ENCODE measurements around the gene LYPD8. TPM values are rescaled to one million over a fixed set of nuclear protein-coding genes. Genes with fewer than 3 reads are reported as not detected.

Gene LYPD8
- total RNA-seq, 1 experiment from 2014 or later, result not detected

DNA sequence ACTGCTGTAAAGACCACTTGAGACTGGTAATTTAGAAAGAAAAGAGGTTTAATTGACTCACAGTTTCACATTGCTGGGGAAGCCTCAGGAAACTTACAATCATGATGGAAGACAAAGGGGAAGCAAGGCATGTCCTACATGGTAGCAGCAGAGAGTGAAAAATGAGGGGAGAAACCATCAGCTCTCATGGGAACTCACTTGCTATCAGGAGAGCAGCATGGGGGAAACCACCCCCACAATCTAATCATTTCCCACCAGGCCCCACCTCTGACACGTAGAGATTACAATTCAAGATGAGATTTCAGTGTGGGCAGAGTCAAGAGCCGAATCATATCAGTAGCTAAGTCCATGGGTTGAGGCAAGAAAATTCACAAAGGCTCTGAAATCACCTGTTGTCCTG is 23.8 kb upstream of the LYPD8 start:
- POLR2A ChIA-PET, result no interaction called here

DNA sequence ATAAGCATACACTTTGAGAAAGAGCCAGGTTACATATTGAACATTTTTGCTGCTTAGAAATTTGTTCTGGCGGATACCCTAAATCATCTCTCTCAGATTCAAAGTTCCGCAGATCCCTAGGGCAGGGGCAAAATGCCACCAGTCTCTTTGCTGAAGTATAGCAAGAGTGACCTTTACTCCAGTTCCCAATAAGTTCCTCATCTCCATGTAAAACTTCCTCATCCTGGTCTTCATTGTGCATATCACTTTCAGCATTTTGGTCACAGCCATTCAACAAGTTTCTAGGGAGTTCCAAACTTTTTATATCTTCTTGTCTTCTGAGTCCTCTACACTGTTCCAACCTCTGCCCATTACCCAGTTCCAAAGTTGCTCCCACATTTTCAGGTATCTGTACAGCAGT is 23.3 kb upstream of the LYPD8 start:
- Histone ChIP-seq H3K9me3 (peaks cover 13% of the 10 kb centered on the region; the same call in 1 of the 2 replicates), H3K4me3 (ENCODE audit: low read depth, low read length) (no peak overlapping the region), H3K4me1 (no peaks in the 10 kb centered on the region), H3K27me3 (replicated peaks; ENCODE audit: control insufficient read depth, insufficient read depth, low read length) (no peaks in the 10 kb centered on the region), H3K36me3 (ENCODE audit: control insufficient read depth, insufficient read depth, low read length) (no peaks in the 10 kb centered on the region)
- no peak for DNase-seq
- H3K9me3 Mint-ChIP-seq (ENCODE audit: unreplicated experiment), result peaks cover 38% of the 10 kb centered on the region
- POLR2A ChIA-PET, result no interaction called here
- H3K27ac Mint-ChIP-seq (ENCODE audit: unreplicated experiment), result no peak overlapping the region
- intact Hi-C loops (cut with micrococcal nuclease; ENCODE audit: unreplicated experiment), result no loop called here
- H3K36me3 Mint-ChIP-seq (ENCODE audit: insufficient read depth, unreplicated experiment), result no peaks in the 10 kb centered on the region
- H3K27me3 Mint-ChIP-seq (ENCODE audit: insufficient read depth, unreplicated experiment), result no peaks in the 10 kb centered on the region
- peaks cover 7% of the 10 kb centered on the region for H3K4me1 Mint-ChIP-seq (ENCODE audit: low read depth, unreplicated experiment)
- TF ChIP-seq, protein P1, sequence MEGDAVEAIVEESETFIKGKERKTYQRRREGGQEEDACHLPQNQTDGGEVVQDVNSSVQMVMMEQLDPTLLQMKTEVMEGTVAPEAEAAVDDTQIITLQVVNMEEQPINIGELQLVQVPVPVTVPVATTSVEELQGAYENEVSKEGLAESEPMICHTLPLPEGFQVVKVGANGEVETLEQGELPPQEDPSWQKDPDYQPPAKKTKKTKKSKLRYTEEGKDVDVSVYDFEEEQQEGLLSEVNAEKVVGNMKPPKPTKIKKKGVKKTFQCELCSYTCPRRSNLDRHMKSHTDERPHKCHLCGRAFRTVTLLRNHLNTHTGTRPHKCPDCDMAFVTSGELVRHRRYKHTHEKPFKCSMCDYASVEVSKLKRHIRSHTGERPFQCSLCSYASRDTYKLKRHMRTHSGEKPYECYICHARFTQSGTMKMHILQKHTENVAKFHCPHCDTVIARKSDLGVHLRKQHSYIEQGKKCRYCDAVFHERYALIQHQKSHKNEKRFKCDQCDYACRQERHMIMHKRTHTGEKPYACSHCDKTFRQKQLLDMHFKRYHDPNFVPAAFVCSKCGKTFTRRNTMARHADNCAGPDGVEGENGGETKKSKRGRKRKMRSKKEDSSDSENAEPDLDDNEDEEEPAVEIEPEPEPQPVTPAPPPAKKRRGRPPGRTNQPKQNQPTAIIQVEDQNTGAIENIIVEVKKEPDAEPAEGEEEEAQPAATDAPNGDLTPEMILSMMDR (IDR thresholded peaks at IDR 0.05; ENCODE audit: insufficient read depth in 1 of 2, low read depth in 1 of 2, low read length in 1 of 2, severe bottlenecking in 1 of 2, unreplicated experiment in 1 of 2), result no peak
- no peak overlapping the region for H3K4me3 Mint-ChIP-seq (ENCODE audit: unreplicated experiment)
- CTCF ChIA-PET, result no interaction called here
- no TSS peak for BruUV-seq (replicated peaks)

More for the DNA sequence above, 23.8 kb upstream of the LYPD8 start:
- Histone ChIP-seq H3K27me3 (replicated peaks; ENCODE audit: control insufficient read depth, insufficient read depth, low read length) (no peaks in the 10 kb centered on the region), H3K4me1 (no peaks in the 10 kb centered on the region), H3K4me3 (ENCODE audit: low read depth, low read length) (no peak overlapping the region), H3K9me3 (peaks cover 13% of the 10 kb centered on the region; the same call in 1 of the 2 replicates), H3K36me3 (ENCODE audit: control insufficient read depth, insufficient read depth, low read length) (no peaks in the 10 kb centered on the region)
- no peak for DNase-seq
- BruUV-seq (replicated peaks), result no TSS peak
- TF ChIP-seq, protein P1 (IDR thresholded peaks at IDR 0.05; ENCODE audit: insufficient read depth in 1 of 2, low read depth in 1 of 2, low read length in 1 of 2, severe bottlenecking in 1 of 2, unreplicated experiment in 1 of 2), result no peak
- H3K27me3 Mint-ChIP-seq (ENCODE audit: insufficient read depth, unreplicated experiment), result no peaks in the 10 kb centered on the region
- peaks cover 7% of the 10 kb centered on the region for H3K4me1 Mint-ChIP-seq (ENCODE audit: low read depth, unreplicated experiment)
- intact Hi-C loops (cut with micrococcal nuclease; ENCODE audit: unreplicated experiment), result no loop called here
- H3K4me3 Mint-ChIP-seq (ENCODE audit: unreplicated experiment), result no peak overlapping the region
- peaks cover 38% of the 10 kb centered on the region for H3K9me3 Mint-ChIP-seq (ENCODE audit: unreplicated experiment)
- no peaks in the 10 kb centered on the region for H3K36me3 Mint-ChIP-seq (ENCODE audit: insufficient read depth, unreplicated experiment)
- H3K27ac Mint-ChIP-seq (ENCODE audit: unreplicated experiment), result no peak overlapping the region
- CTCF ChIA-PET, result no interaction called here

DNA sequence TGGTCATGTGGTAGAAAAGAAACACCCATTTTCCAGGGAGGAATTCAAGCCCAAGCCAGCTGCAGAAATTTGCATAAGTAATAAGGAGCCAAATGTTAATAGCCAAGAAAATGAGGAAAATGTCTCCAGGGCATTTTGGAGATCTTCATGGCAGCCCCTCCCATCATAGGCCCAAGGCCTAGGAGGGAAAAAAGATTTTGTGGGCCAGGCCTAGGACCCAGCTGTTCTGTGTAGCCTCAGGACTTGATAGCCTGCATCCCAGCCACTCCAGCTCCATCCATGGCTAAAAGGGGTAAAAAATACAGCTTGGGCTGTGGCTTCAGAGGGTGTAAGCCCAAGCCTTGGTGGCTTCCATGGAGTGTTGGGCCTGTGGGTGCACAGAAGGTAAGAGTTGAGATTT is 21.4 kb upstream of the LYPD8 start:
- CTCF ChIA-PET, result no interaction called here
- POLR2A ChIA-PET, result no interaction called here
- TF ChIP-seq, protein P1 (IDR thresholded peaks at IDR 0.05; ENCODE audit: insufficient read depth in 1 of 2, low read depth in 1 of 2, low read length in 1 of 2, severe bottlenecking in 1 of 2, unreplicated experiment in 1 of 2), result no peak
- H3K27me3 ChIP-seq (replicated peaks; ENCODE audit: control insufficient read depth, insufficient read depth, low read length), result no peaks in the 10 kb centered on the region
- no peaks in the 10 kb centered on the region for H3K36me3 ChIP-seq (ENCODE audit: control insufficient read depth, insufficient read depth, low read length)
- Mint-ChIP-seq H3K4me1 (ENCODE audit: low read depth, unreplicated experiment) (peaks cover 7% of the 10 kb centered on the region), H3K27me3 (ENCODE audit: insufficient read depth, unreplicated experiment) (no peaks in the 10 kb centered on the region), H3K4me3 (ENCODE audit: unreplicated experiment) (no peak overlapping the region), H3K36me3 (ENCODE audit: insufficient read depth, unreplicated experiment) (no peaks in the 10 kb centered on the region), H3K9me3 (ENCODE audit: unreplicated experiment) (peaks cover 33% of the 10 kb centered on the region), H3K27ac (ENCODE audit: unreplicated experiment) (no peak overlapping the region)
- intact Hi-C loops (cut with micrococcal nuclease; ENCODE audit: unreplicated experiment), result no loop called here
- no TSS peak for BruUV-seq (replicated peaks)
- peaks cover 13% of the 10 kb centered on the region; the same call in 1 of the 2 replicates for H3K9me3 ChIP-seq
- H3K4me3 ChIP-seq (ENCODE audit: low read depth, low read length), result no peak overlapping the region
- no peak for DNase-seq
- H3K4me1 ChIP-seq, result no peaks in the 10 kb centered on the region

All from Caco-2 (cell line).